GM12878 (cell line): ENCODE data around the gene USP21. TPM values are rescaled to one million over a fixed set of nuclear protein-coding genes. Genes with fewer than 3 reads are reported as not detected.

Experiments
- ATAC-seq: fragments of 200-7000 bp; cut with Tn5 transposase; 3 replicates; pipeline ENCODE4 v1.9.1; 2020; ENCODE audit warnings: mild to moderate bottlenecking, moderate library complexity
- BruUV-seq: library from RNA; stranded (reverse); fragments of 400-500 nt; replicated peaks from 2 replicates; lab custom pipeline; 2021; lab: Mats Ljungman, UMichigan
- CTCF ChIA-PET: fragments of 300-600 bp; sonication (Branson Sonifier 250); formaldehyde crosslinking; extraction: SDS; loops from one replicate; lab custom pipeline; 2021; ENCODE audit warnings: inconsistent platforms; lab: Yijun Ruan, JAX
- POLR2A ChIA-PET: fragments of 350-600 bp; formaldehyde crosslinking; extraction: SDS; loops from one replicate; lab custom pipeline; 2021; ENCODE audit warnings: inconsistent platforms; lab: Charles Lee
- RAD21 ChIA-PET: fragments of 300-600 bp; sonication (Branson Sonifier 250); formaldehyde crosslinking; loops from one replicate; lab custom pipeline; 2023; ENCODE audit warnings: antibody characterized with exemption; ENCODE audit not compliant: unreplicated experiment; lab: Charles Lee
- SMC1A ChIA-PET: fragments of 300-600 bp; sonication (Branson Sonifier 250); formaldehyde crosslinking; loops from one replicate; lab custom pipeline; 2023; ENCODE audit not compliant: unreplicated experiment, uncharacterized antibody; lab: Charles Lee
- DNase-seq: peaks from one replicate; pipeline ENCODE4 v3.0.0-alpha.2; 2011; ENCODE audit warnings: low read depth, low spot score
- FAIRE-seq: peaks from 3 replicates; lab custom pipeline; 2011; peaks lifted over from hg19 to GRCh38; lab: Jason Lieb, UNC
- H2AFZ ChIP-seq: 2 replicates; pipeline ENCODE4 v1.6.0; 2011; ENCODE audit warnings: low read depth, low read length, control low read depth; ENCODE audit not compliant: control insufficient read depth
- H3K27ac ChIP-seq: 2 replicates; pipeline ENCODE4 v1.5.1; 2011; ENCODE audit warnings: control low read depth; ENCODE audit not compliant: control insufficient read depth, insufficient read depth
- H3K27me3 ChIP-seq, 2 experiments: replicated peaks in 1 of 2; 2 replicates each; pipeline versions ENCODE4 v1.6.0 to v1.6.1; 2011; ENCODE audit warnings: low read length in 1 of 2; ENCODE audit not compliant: control insufficient read depth in 2 of 2, insufficient read depth in 2 of 2
- H3K36me3 ChIP-seq, 2 experiments: 2 replicates each; pipeline ENCODE4 v1.5.1; 2011; ENCODE audit warnings: low read length in 1 of 2; ENCODE audit not compliant: control insufficient read depth in 2 of 2, insufficient read depth in 2 of 2
- H3K4me1 ChIP-seq: 2 replicates; pipeline ENCODE4 v1.6.1; 2011; ENCODE audit warnings: mild to moderate bottlenecking, low read length, moderate library complexity, mixed read lengths; ENCODE audit not compliant: control insufficient read depth, insufficient read depth
- H3K4me2 ChIP-seq: 2 replicates; pipeline ENCODE4 v1.6.0; 2011; ENCODE audit warnings: control low read depth; ENCODE audit not compliant: control insufficient read depth, insufficient read depth
- H3K4me3 ChIP-seq: fragments of 200-600 bp; sonication (generic); 2 replicates; pipeline ENCODE4 v1.5.1; 2016
- H3K79me2 ChIP-seq: 2 replicates; pipeline ENCODE4 v1.6.0; 2011; ENCODE audit warnings: low read length; ENCODE audit not compliant: control insufficient read depth, insufficient read depth
- H3K9ac ChIP-seq: 2 replicates; pipeline ENCODE4 v1.8.0; 2011; ENCODE audit warnings: low read length, control low read depth, mixed read lengths; ENCODE audit not compliant: control insufficient read depth, insufficient read depth
- H3K9me3 ChIP-seq: replicated peaks from 3 replicates; pipeline ENCODE4 v1.5.1; 2011; ENCODE audit warnings: mild to moderate bottlenecking, low read length; ENCODE audit not compliant: control insufficient read depth, insufficient read depth
- H4K20me1 ChIP-seq: 2 replicates; pipeline ENCODE4 v1.6.0; 2011; ENCODE audit not compliant: control insufficient read depth, insufficient read depth
- CBFB ChIP-seq: IDR thresholded peaks from 2 replicates; pipeline ENCODE4 v1.6.1; 2016; ENCODE audit warnings: antibody characterized with exemption, low read depth
- CHD1 ChIP-seq: IDR thresholded peaks from 2 replicates; pipeline ENCODE4 v1.6.1; 2012; ENCODE audit warnings: low read depth, low read length, improper control_type of control experiment
- EGR1 ChIP-seq, 2 experiments: IDR thresholded peaks; 1 replicate in 1 of 2; 2 replicates in 1 of 2; pipeline ENCODE4 v1.6.1; 2011 to 2012; ENCODE audit warnings: low read depth in 2 of 2, low read length in 2 of 2, borderline replicate concordance in 1 of 2, mild to moderate bottlenecking in 1 of 2, moderate library complexity in 1 of 2
- FOS ChIP-seq: IDR thresholded peaks from 3 replicates; pipeline ENCODE4 v1.6.1; 2011; ENCODE audit warnings: borderline replicate concordance; ENCODE audit not compliant: insufficient read length; ENCODE audit errors: extremely low read depth
- HDGF ChIP-seq: fragments of 450-650 bp; IDR thresholded peaks from 2 replicates; pipeline ENCODE4 v1.6.1; 2016; ENCODE audit warnings: antibody characterized with exemption
- LARP7 ChIP-seq: fragments of 450-650 bp; IDR thresholded peaks from 2 replicates; pipeline ENCODE4 v1.6.1; 2017; ENCODE audit warnings: mild to moderate bottlenecking
- MLLT1 ChIP-seq: fragments of 450-650 bp; IDR thresholded peaks from 2 replicates; pipeline ENCODE4 v1.6.1; 2016; ENCODE audit warnings: mild to moderate bottlenecking
- POLR2A ChIP-seq: IDR thresholded peaks from 2 replicates; pipeline ENCODE4 v1.6.1; 2011; ENCODE audit warnings: low read depth, mild to moderate bottlenecking, low read length
- RELB ChIP-seq: fragments of 450-650 bp; IDR thresholded peaks from 2 replicates; pipeline ENCODE4 v1.6.1; 2017; ENCODE audit warnings: low read depth, mild to moderate bottlenecking, moderate library complexity
- SMARCA5 ChIP-seq: fragments of 450-650 bp; IDR thresholded peaks from 2 replicates; pipeline ENCODE4 v1.6.1; 2017; ENCODE audit warnings: mild to moderate bottlenecking
- SPI1 ChIP-seq: IDR thresholded peaks from 2 replicates; pipeline ENCODE4 v1.6.1; 2011; ENCODE audit warnings: low read depth, mild to moderate bottlenecking, low read length, moderate library complexity, borderline replicate concordance; ENCODE audit not compliant: insufficient read depth
- STAT1 ChIP-seq: fragments of 450-650 bp; conservative IDR thresholded peaks from 2 replicates; pipeline ENCODE4 v1.6.1; 2014; ENCODE audit warnings: antibody characterized with exemption, mild to moderate bottlenecking
- TARDBP ChIP-seq: IDR thresholded peaks from 2 replicates; pipeline ENCODE4 v1.6.1; 2016; ENCODE audit warnings: borderline replicate concordance
- ZBTB33 ChIP-seq: fragments of 450-650 bp; IDR thresholded peaks from 2 replicates; pipeline ENCODE4 v1.6.1; 2017; ENCODE audit warnings: mild to moderate bottlenecking
- ZNF622 ChIP-seq: fragments of 450-650 bp; IDR thresholded peaks from 2 replicates; pipeline ENCODE4 v1.6.1; 2017; ENCODE audit warnings: mild to moderate bottlenecking, inconsistent platforms
- WGBS: methylation state at CpG from one replicate; pipeline ENCODE4 v1.1.6; 2016; ENCODE audit warnings: low lambda C conversion rate; ENCODE audit not compliant: insufficient replicate concordance, insufficient coverage; ENCODE audit errors: missing lambda C conversion rate; 5-methylcytosine and 5-hydroxymethylcytosine counted together
- in situ Hi-C: fragments of 300-500 bp; cut with MboI; formaldehyde crosslinking; loops from 9 replicates; pipeline ENCODE4 v1.14.3; 2018; ENCODE audit warnings: mixed read lengths
- intact Hi-C: fragments of 100-400 bp; cut with micrococcal nuclease; formaldehyde crosslinking; loops from one replicate; pipeline ENCODE4 v1.14.2; 2022; ENCODE audit not compliant: unreplicated experiment
- polyA plus RNA-seq, 11 experiments: library from polyadenylated mRNA; depleted of rRNA in 4 of 11; unstranded in 6 of 11; stranded (reverse) in 5 of 11; fragments of >200 nt; fragmentation: Nextera tagmentation in 4 of 11; fragmentation: Illumina TruSeq in 1 of 11; extraction: Ambion mirVana in 4 of 11; extraction: Trizol in 1 of 11; gene quantifications; 1 replicate in 1 of 11; 2 replicates in 10 of 11; pipeline versions ENCODE4 v1.2.1 to v1.2.3, GENCODE V29; 2011 to 2016; ENCODE audit warnings: inconsistent platforms in 2 of 11, missing spikeins in 2 of 11, low read depth in 1 of 11
- total RNA-seq, 4 experiments: library from RNA; depleted of rRNA in 3 of 4; stranded (reverse); fragments of >200 nt in 3 of 4; fragmentation: Illumina TruSeq in 1 of 4; extraction: Trizol in 1 of 4; gene quantifications; 2 replicates each; pipeline versions ENCODE4 v1.2.1 to v1.2.3, GENCODE V29; 2013 to 2021
- TF ChIP-seq, protein P1 (sequence below): fragments of 450-650 bp; IDR thresholded peaks from 2 replicates; pipeline ENCODE4 v1.6.1; 2016; ENCODE audit warnings: mild to moderate bottlenecking

The USP21 gene
- total and polyA plus RNA-seq, 10 of the 15 experiments (the other 5 are each of a cell fraction or from before 2014, with no cell fraction given) = 3.2 to 28.6 (median 16.6) TPM

- no peak for ATAC-seq
- intact Hi-C loops = no loop called here
- Histone ChIP-seq H3K36me3 (peaks cover 0 to 2% of the 10 kb centered on the region in 2 experiments; a peak in 1 of 4 replicates), H3K9me3 (no peaks in the 10 kb centered on the region), H3K9ac (no peak overlapping the region), H2AFZ (no peak overlapping the region), H4K20me1 (no peaks in the 10 kb centered on the region), H3K27ac (no peak overlapping the region), H3K79me2 (peaks cover 67% of the 10 kb centered on the region), H3K4me3 (no peak overlapping the region), H3K4me1 (no peaks in the 10 kb centered on the region), H3K4me2 (no peak overlapping the region), H3K27me3 (no peaks in the 10 kb centered on the region)
- ChIA-PET RAD21 (interaction anchor here (0.6 to 1.2 kb wide), 3 partner anchors 44 to 121 kb away, joined by 3 read pairs; no protein-coding TSS in a partner anchor), CTCF (interaction anchor here (0.7 to 2.1 kb wide), 6 partner anchors 12 to 29 kb away, joined by 3 to 8 read pairs (median 4); partner anchors contain the start of gene KLHDC9), POLR2A (interaction anchor here (0.6 to 1.7 kb wide), 5 partner anchors 11 to 267 kb away, joined by 3 to 5 read pairs (median 4); partner anchors contain the start of gene DEDD), SMC1A (interaction anchor here (0.6 to 2.0 kb wide), 11 partner anchors 10 to 114 kb away, joined by 3 to 9 read pairs (median 4); no protein-coding TSS in a partner anchor)
- no peak for DNase-seq
- in situ Hi-C loops = no loop called here
- 15% methylated on average over 2 of the region's 2 CpGs for WGBS
- FAIRE-seq = no peak
- no TSS peak for BruUV-seq
- no peak for TF ChIP-seq MLLT1
- TF ChIP-seq CHD1 = no peak
- TF ChIP-seq EGR1 (IDR thresholded peaks at IDR 0.05; ENCODE audit: borderline replicate concordance in 1 of 2, low read depth in 2 of 2, low read length in 2 of 2) = no peak
- TF ChIP-seq TARDBP = no peak
- TF ChIP-seq, protein P1, sequence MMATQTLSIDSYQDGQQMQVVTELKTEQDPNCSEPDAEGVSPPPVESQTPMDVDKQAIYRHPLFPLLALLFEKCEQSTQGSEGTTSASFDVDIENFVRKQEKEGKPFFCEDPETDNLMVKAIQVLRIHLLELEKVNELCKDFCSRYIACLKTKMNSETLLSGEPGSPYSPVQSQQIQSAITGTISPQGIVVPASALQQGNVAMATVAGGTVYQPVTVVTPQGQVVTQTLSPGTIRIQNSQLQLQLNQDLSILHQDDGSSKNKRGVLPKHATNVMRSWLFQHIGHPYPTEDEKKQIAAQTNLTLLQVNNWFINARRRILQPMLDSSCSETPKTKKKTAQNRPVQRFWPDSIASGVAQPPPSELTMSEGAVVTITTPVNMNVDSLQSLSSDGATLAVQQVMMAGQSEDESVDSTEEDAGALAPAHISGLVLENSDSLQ = no peak
- no peak for TF ChIP-seq ZBTB33
- TF ChIP-seq RELB = no peak
- TF ChIP-seq STAT1 = no peak
- TF ChIP-seq SMARCA5 = no peak
- no peak for TF ChIP-seq CBFB
- TF ChIP-seq LARP7 = no peak
- no peak for TF ChIP-seq FOS
- TF ChIP-seq SPI1 = no peak
- no peak for TF ChIP-seq HDGF
- TF ChIP-seq POLR2A = no peak
- no peak for TF ChIP-seq ZNF622
Observed at GRCh38 chr1:161111527-161111926, 47.8 kb upstream of the USP21 start.
